Measurements from ENCODE around the gene TESK2. TPM values are rescaled to one million over a fixed set of nuclear protein-coding genes. Genes with fewer than 3 reads are reported as not detected.

The TESK2 gene
- total RNA-seq, 5 donors from 2014 or later (not counting 1 experiment from before 2014, with no cell fraction given): 4.3 to 7.9 (median 5.5) TPM

DNA sequence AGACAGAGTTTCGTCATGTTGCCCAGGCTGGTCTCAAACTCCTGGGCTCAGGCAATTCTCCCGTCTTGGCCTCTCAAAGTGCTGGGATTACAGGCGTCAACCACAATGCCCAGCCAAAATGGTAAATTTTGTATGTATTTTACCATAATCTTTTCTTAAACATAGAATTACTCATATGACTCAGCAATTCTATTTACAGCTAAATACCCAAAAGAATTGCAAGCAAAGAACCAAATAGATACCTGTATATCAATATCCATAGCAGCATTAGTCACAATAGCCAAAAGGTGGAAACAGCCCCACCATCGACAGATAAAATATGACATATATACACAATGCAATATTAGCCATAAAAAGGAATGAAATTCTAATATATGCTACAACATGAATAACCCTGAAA lies 36.5 kb downstream of the TESK2 start:
- Histone ChIP-seq H3K4me3 (ENCODE audit: control insufficient read depth in 1 of 2, extremely low read depth in 1 of 2, low read length in 1 of 2) (no peak overlapping the region), H3K27me3 (replicated peaks in 1 of 2; ENCODE audit: control insufficient read depth in 2 of 2, extremely low read depth in 1 of 2, insufficient read depth in 2 of 2, low read length in 1 of 2) (no peaks in the 10 kb centered on the region), H3K27ac (ENCODE audit: low read length) (no peak overlapping the region), H3K36me3 (ENCODE audit: control insufficient read depth in 2 of 2, extremely low read depth in 1 of 2, insufficient read depth in 1 of 2, low read length in 1 of 2) (no peaks in the 10 kb centered on the region), H3K9me3 (no peaks in the 10 kb centered on the region), H3K4me1 (ENCODE audit: control insufficient read depth in 1 of 2, extremely low read depth in 1 of 2, insufficient read depth in 2 of 2, low read length in 2 of 2) (no peaks in the 10 kb centered on the region)
- DNase-seq (no peak), ATAC-seq (replicated peaks in 1 of 4) (no peak)
- ChIA-PET POLR2A (no interaction called here), CTCF (no interaction called here)
- Mint-ChIP-seq H3K4me1 (no peaks in the 10 kb centered on the region), H3K9me3 (no peaks in the 10 kb centered on the region), H3K27ac (no peak overlapping the region), H3K4me3 (no peak overlapping the region), H3K27me3 (no peaks in the 10 kb centered on the region), H3K36me3 (peaks cover 20% of the 10 kb centered on the region)
- no CpG with 5 or more reads among the region's 4 CpGs for WGBS (ENCODE audit: insufficient coverage)

DNA sequence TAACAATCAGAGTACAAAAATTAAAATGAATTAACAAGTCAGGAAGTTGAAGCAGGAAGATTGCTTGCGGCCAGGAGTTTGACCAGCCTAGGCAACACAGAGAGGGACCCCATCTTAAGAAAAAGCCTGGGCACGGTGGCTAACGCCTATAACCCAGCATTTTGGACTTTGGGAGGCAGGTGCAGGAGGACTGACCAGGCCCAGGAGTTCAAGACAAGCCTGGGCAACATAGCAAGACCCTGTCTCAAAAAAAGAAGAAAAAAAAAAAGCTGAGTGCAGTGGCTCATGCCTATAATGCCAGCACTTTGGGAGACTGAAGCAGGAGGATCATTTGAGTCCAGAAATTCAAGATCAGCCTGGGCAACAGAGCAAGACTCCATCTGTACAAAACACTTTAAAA lies 38.5 kb downstream of the TESK2 start:
- 76% methylated on average over 3 of the region's 3 CpGs for WGBS (ENCODE audit: insufficient coverage)
- H3K27ac Mint-ChIP-seq: no peak overlapping the region

DNA sequence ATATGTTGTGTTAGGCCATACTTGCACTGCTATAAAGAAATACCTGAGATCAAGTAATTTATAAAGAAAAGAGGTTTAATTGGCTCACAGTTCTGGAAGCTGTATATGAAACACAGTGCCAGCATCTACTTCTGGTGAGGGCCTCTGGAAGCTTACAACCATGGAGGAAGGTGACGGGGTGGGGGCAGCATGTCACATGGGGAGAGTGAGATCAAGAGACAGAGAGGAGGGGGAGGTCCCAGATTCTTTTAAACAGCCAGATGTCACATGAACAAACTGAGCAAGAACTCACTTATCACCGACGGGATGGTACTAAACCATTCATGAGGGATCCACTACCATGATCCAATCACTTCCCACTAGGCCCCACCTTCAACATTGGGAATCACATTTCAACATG lies 42.6 kb downstream of the TESK2 start:
- H3K4me1 Mint-ChIP-seq: no peaks in the 10 kb centered on the region
- no peaks in the 10 kb centered on the region for H3K27me3 ChIP-seq (replicated peaks in 1 of 2; ENCODE audit: control insufficient read depth in 2 of 2, extremely low read depth in 1 of 2, insufficient read depth in 2 of 2, low read length in 1 of 2)
- peaks cover 12% of the 10 kb centered on the region for H3K36me3 Mint-ChIP-seq
- H3K4me3 Mint-ChIP-seq: no peak overlapping the region
- no peak overlapping the region for H3K4me3 ChIP-seq (ENCODE audit: control insufficient read depth in 1 of 2, extremely low read depth in 1 of 2, low read length in 1 of 2)
- H3K9me3 Mint-ChIP-seq: no peaks in the 10 kb centered on the region
- H3K27ac ChIP-seq (ENCODE audit: low read length): no peak overlapping the region
- no peaks in the 10 kb centered on the region for H3K27me3 Mint-ChIP-seq
- no peaks in the 10 kb centered on the region for H3K4me1 ChIP-seq (ENCODE audit: control insufficient read depth in 1 of 2, extremely low read depth in 1 of 2, insufficient read depth in 2 of 2, low read length in 2 of 2)
- DNase-seq: no peak
- H3K9me3 ChIP-seq: no peaks in the 10 kb centered on the region
- ChIA-PET POLR2A (no interaction called here), CTCF (no interaction called here)
- no peak overlapping the region for H3K27ac Mint-ChIP-seq
- no peaks in the 10 kb centered on the region for H3K36me3 ChIP-seq (ENCODE audit: control insufficient read depth in 2 of 2, extremely low read depth in 1 of 2, insufficient read depth in 1 of 2, low read length in 1 of 2)
- WGBS (ENCODE audit: insufficient coverage): no CpG with 5 or more reads among the region's 3 CpGs
- no peak for ATAC-seq (replicated peaks in 1 of 4)

More for the DNA sequence above, 38.5 kb downstream of the TESK2 start:
- POLR2A ChIA-PET: no interaction called here
- DNase-seq (no peak), ATAC-seq (replicated peaks in 1 of 4) (no peak)
- H3K36me3 ChIP-seq (ENCODE audit: control insufficient read depth in 2 of 2, extremely low read depth in 1 of 2, insufficient read depth in 1 of 2, low read length in 1 of 2): no peaks in the 10 kb centered on the region
- no peaks in the 10 kb centered on the region for H3K4me1 ChIP-seq (ENCODE audit: control insufficient read depth in 1 of 2, extremely low read depth in 1 of 2, insufficient read depth in 2 of 2, low read length in 2 of 2)
- no peak overlapping the region for H3K4me3 ChIP-seq (ENCODE audit: control insufficient read depth in 1 of 2, extremely low read depth in 1 of 2, low read length in 1 of 2)
- H3K9me3 ChIP-seq: no peaks in the 10 kb centered on the region
- no peaks in the 10 kb centered on the region for H3K27me3 Mint-ChIP-seq
- CTCF ChIA-PET: no interaction called here
- H3K4me3 Mint-ChIP-seq: no peak overlapping the region
- peaks cover 23% of the 10 kb centered on the region for H3K36me3 Mint-ChIP-seq
- H3K27ac ChIP-seq (ENCODE audit: low read length): no peak overlapping the region
- no peaks in the 10 kb centered on the region for H3K9me3 Mint-ChIP-seq
- H3K4me1 Mint-ChIP-seq: no peaks in the 10 kb centered on the region
- H3K27me3 ChIP-seq (replicated peaks in 1 of 2; ENCODE audit: control insufficient read depth in 2 of 2, extremely low read depth in 1 of 2, insufficient read depth in 2 of 2, low read length in 1 of 2): no peaks in the 10 kb centered on the region

DNA sequence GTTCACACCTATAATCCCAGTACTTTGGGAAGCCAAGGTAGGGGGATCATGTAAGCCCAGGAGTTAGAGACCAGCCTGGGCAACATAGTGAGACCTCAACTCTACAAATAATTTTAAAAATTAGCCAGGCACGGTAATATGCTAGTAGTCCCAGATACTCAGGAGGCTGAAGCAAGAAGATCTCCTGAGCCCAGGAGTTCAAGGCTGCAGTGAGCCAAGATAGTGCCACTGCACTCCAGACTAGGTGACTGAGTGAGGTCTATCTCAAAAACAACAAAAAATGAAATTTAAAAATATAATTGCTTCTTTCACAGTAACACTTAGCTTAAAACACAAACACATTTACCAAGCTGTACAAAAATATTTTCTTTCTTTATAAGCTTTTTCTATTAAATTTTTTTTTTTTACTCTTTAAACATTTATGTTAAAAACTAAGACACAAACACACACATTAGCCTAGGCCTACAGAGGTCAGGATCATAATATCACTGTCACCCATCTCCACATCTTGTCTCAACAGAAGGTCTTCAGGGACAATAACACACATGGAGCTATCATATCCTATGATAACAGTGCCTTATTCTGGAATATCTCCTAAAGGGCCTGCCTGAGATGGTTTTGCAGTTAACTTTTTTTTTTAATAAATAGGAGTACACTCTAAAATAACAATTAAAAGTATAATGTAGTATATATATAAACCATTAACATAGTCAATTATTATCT lies 43.9 kb downstream of the TESK2 start:
- Mint-ChIP-seq H3K4me1 (no peaks in the 10 kb centered on the region), H3K36me3 (peaks cover 8% of the 10 kb centered on the region), H3K4me3 (no peak overlapping the region), H3K27ac (no peak overlapping the region), H3K9me3 (no peaks in the 10 kb centered on the region), H3K27me3 (no peaks in the 10 kb centered on the region)
- ChIA-PET CTCF (interaction anchor here in 1 of 2 donors (0.5 to 1.4 kb wide), 2 partner anchors 39 to 664 kb away, joined by 3 to 4 read pairs; no protein-coding TSS in a partner anchor), POLR2A (interaction anchor here (0.6 to 0.7 kb wide), 2 partner anchors 670 to 691 kb away, joined by 3 read pairs; no protein-coding TSS in a partner anchor)
- ATAC-seq (replicated peaks in 1 of 4): no peak
- Histone ChIP-seq H3K36me3 (ENCODE audit: control insufficient read depth in 2 of 2, extremely low read depth in 1 of 2, insufficient read depth in 1 of 2, low read length in 1 of 2) (no peaks in the 10 kb centered on the region), H3K27me3 (replicated peaks in 1 of 2; ENCODE audit: control insufficient read depth in 2 of 2, extremely low read depth in 1 of 2, insufficient read depth in 2 of 2, low read length in 1 of 2) (no peaks in the 10 kb centered on the region), H3K9me3 (no peaks in the 10 kb centered on the region), H3K27ac (ENCODE audit: low read length) (no peak overlapping the region), H3K4me3 (ENCODE audit: control insufficient read depth in 1 of 2, extremely low read depth in 1 of 2, low read length in 1 of 2) (no peak overlapping the region), H3K4me1 (ENCODE audit: control insufficient read depth in 1 of 2, extremely low read depth in 1 of 2, insufficient read depth in 2 of 2, low read length in 2 of 2) (no peaks in the 10 kb centered on the region)
- no CpG with 5 or more reads among the region's 1 CpG for WGBS (ENCODE audit: insufficient coverage)
- no peak for DNase-seq

DNA sequence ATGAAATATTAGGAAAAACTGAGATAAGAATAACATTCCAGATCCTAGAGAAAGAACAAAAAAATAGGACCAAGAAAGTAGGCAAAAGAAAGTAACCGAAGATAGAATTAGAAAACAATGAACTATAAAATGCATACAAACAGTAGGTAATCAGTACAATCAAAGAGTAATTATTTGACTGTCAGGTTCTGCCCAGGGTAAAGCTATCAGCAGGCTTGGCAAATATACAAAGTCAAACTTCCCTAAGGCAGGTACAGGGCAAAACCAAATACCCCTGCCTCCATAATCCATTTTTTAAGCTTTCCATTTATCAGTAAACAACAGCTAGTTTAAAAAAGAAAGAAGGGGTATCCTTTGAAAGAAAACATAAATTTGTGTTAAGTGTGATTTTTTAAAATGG lies 44.4 kb downstream of the TESK2 start:
- POLR2A ChIA-PET: no interaction called here
- WGBS (ENCODE audit: insufficient coverage): no CpG with 5 or more reads among the region's 1 CpG
- Mint-ChIP-seq H3K4me1 (no peaks in the 10 kb centered on the region), H3K27ac (no peak overlapping the region), H3K4me3 (no peak overlapping the region), H3K9me3 (no peaks in the 10 kb centered on the region), H3K36me3 (peaks cover 7% of the 10 kb centered on the region), H3K27me3 (no peaks in the 10 kb centered on the region)
- Histone ChIP-seq H3K27ac (ENCODE audit: low read length) (no peak overlapping the region), H3K4me1 (ENCODE audit: control insufficient read depth in 1 of 2, extremely low read depth in 1 of 2, insufficient read depth in 2 of 2, low read length in 2 of 2) (no peaks in the 10 kb centered on the region), H3K4me3 (ENCODE audit: control insufficient read depth in 1 of 2, extremely low read depth in 1 of 2, low read length in 1 of 2) (no peak overlapping the region), H3K36me3 (ENCODE audit: control insufficient read depth in 2 of 2, extremely low read depth in 1 of 2, insufficient read depth in 1 of 2, low read length in 1 of 2) (no peaks in the 10 kb centered on the region), H3K9me3 (no peaks in the 10 kb centered on the region), H3K27me3 (replicated peaks in 1 of 2; ENCODE audit: control insufficient read depth in 2 of 2, extremely low read depth in 1 of 2, insufficient read depth in 2 of 2, low read length in 1 of 2) (no peaks in the 10 kb centered on the region)
- CTCF ChIA-PET: interaction anchor here in 1 of 2 donors (0.5 to 1.4 kb wide), 2 partner anchors 39 to 664 kb away, joined by 3 to 4 read pairs; no protein-coding TSS in a partner anchor
- DNase-seq: no peak
- ATAC-seq (replicated peaks in 1 of 4): no peak

DNA sequence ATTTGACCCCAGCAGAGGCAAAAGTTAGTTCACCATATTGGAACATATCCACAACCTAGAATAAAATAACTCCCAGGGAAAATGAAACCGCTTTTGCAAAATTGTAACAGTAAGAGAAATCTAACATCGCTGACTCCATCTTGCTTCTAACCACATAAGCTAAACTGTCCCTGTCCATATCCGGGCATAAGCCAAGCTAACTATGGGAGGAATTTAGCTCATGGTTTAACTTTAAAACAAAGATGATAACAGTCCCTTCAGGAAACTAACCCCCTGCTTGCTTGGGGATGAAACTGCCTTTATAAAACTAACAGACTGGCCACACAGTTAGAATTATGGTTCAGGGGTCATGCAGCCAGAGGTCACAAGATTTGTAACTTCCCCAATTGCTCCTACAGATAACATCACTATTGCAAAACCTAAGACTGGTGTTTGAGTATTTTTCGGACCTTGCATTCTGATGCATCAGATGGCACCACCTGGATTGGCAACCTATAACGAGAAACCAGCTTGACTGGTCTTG lies 46.3 kb downstream of the TESK2 start:
- Histone ChIP-seq H3K4me3 (ENCODE audit: control insufficient read depth in 1 of 2, extremely low read depth in 1 of 2, low read length in 1 of 2) (no peak overlapping the region), H3K9me3 (no peaks in the 10 kb centered on the region), H3K27ac (ENCODE audit: low read length) (no peak overlapping the region), H3K36me3 (ENCODE audit: control insufficient read depth in 2 of 2, extremely low read depth in 1 of 2, insufficient read depth in 1 of 2, low read length in 1 of 2) (no peaks in the 10 kb centered on the region), H3K27me3 (replicated peaks in 1 of 2; ENCODE audit: control insufficient read depth in 2 of 2, extremely low read depth in 1 of 2, insufficient read depth in 2 of 2, low read length in 1 of 2) (no peaks in the 10 kb centered on the region), H3K4me1 (ENCODE audit: control insufficient read depth in 1 of 2, extremely low read depth in 1 of 2, insufficient read depth in 2 of 2, low read length in 2 of 2) (no peaks in the 10 kb centered on the region)
- Mint-ChIP-seq H3K27ac (no peak overlapping the region), H3K9me3 (no peaks in the 10 kb centered on the region), H3K4me3 (no peak overlapping the region), H3K27me3 (no peaks in the 10 kb centered on the region), H3K4me1 (no peaks in the 10 kb centered on the region), H3K36me3 (peaks cover 4% of the 10 kb centered on the region)
- no peak for ATAC-seq (replicated peaks in 1 of 4)
- POLR2A ChIA-PET: interaction anchor here in 1 of 2 donors (0.6 kb wide), 1 partner anchor 56 kb away, joined by 3 read pairs; no protein-coding TSS in a partner anchor
- no peak for DNase-seq
- 83% methylated on average over 2 of the region's 5 CpGs for WGBS (ENCODE audit: insufficient coverage)
- CTCF ChIA-PET: interaction anchor here in 1 of 2 donors (0.6 to 0.7 kb wide), 2 partner anchors 43 to 226 kb away, joined by 3 read pairs; no protein-coding TSS in a partner anchor
